ENCODE measurements around the gene JADE2.
"Not testable (repeated sequence)": the region's sequence is repeated elsewhere in the genome, so short reads cannot be mapped to it uniquely, and the experiment has no call there.

The JADE2 gene

DNA sequence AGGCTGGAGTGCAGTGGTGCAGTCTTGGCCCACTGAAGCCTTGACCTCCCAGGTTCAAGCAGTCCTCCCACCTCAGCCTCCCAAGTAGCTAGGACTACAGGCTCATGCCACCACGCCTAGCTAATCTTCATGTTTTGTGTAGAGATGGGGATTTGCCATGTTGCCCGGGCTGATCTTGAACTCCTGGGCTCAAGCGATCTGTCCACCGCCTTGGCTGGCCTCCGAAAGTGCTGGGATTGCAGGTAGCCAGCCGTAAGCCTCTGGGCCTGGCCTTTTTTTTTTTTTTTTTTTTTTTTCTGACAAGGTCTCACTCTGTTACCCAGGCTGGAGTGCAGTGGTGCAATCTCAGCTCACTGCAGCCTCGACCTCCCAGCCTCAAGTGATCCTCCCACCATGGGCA lies 27.2 kb downstream of the JADE2 start:
- not testable (repeated sequence) for DNase-seq

DNA sequence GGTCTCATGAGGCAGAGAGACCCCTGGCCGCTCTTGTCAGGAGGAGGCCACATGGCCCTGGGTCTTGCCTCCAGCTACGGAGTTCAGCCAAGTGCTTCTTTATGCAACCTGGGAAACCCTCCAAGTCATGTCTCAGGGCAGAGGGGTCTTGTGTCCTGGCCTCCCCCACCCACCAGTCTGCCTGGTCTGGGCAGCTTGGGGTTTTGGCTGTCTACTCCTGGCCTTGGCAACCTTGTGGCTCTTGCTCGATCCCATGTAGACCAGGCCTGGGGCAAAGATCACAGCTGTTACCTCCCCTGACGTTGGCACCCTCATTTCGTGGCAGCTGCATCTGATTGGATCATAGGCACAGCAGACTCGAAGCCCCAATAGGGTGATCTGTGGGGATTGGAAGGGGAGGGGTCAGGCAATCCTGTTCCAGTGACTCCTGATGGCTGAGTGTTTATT lies 28.4 kb downstream of the JADE2 start:
- DNase-seq, result no peak

DNA sequence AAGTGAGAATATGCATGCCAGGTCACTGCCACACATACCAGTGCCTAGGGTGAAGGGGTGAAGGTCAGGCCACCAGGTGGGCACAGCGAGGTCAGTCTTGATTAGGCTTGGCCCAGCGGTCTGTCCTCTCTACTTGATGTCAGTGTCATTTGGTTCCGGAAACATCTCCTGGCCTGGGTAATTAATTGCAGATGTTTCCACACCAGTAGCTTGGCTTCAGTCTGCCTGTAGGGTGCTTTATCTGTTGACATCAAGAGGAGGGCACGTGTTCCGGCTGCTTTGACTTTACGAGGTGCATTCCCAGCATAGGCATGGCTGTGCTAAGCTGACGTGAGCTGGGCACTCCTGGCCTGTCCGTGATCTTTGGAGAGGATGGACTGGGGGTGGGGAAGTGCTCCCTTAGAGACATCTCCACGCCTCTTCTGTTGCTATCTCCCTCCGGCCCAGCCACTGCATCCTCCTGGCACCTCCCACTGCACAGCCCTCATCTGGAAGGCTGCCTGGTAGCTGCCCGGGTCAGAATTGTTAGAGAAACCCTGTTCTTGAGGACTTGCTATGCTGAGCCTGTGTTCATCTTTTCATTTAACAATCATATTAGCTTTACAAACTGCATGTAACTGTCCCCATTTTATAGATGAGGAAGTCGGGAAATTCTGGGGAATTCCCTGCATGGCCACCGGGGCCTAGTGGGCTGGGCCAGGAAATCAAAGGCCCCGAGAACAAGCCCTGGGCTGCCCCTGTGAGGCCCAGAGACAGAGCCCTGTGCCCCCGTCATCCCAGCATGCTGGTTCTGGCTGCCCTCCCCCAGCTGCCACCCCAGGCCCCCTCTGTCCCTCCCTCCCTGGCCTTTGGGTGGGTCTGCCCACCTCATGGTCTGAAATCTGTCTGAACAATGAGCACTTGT lies 29.1 kb downstream of the JADE2 start:
- no peak for DNase-seq

DNA sequence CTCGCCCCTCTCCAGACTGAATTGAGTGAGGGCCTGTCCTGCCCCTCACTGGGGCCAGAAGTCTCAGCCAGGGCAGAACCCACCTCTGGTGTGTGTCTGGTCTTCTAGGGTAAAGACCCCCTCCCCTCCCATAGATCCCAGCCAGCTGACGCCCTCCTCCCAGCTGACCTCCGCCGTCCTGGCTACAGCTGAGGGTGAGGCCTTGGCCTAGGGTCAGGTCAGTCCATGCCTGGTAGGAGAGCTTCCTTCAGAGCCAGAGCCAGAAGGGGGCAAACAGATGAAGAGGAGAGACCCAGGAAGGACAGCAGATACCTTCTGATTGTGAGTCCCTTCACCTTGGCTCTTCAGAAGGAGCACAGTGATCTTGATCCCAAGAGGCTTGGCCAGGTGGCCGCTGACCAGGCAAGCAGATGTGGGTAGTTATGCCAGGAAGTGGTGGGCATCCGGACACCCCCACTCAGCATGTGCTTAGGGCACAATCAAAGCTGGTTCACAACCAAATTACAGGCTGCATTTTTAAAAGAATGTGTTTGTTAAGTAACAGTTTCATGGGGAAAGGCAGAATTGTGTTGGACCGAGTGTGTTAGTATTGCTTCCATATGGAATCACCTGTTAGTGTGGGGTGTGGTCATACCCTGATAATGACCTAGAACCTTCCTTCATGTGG lies 29.9 kb downstream of the JADE2 start:
- DNase-seq, result no peak

- no peak for DNase-seq
Observed at GRCh38 chr5:134555890-134556311, 30.4 kb downstream of the JADE2 start.

DNA sequence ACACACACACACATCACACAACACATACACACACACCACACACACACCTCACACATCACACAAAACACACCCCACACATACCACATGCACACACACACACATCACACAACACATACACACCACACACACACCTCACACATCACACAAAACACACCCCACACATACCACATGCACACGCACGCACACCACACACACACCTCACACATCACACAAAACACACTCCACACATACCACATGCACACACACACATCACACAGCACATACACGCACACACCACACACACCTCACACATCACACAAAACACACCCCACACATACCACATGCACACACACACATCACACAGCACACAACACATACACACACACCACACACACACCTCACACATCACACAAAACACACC lies 31.1 kb downstream of the JADE2 start:
- DNase-seq, result not testable (repeated sequence)

DNA sequence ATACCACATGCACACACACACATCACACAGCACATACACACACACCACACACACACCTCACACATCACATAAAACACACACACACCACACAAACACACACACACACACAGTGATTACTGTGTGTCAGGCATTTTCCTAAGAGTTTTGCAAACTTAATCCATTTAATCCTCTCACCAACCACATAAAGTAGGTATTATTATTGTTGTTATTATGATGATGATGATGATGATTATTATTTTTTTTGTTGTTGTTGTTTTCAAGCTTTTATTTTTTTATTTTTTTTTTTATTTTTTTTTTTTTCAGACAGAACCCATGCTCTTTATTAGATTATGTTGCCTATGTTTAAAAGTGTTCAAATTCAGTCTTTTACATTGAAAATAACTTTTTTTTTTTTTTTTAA lies 31.5 kb downstream of the JADE2 start:
- no peak for DNase-seq

GRCh38 chr5:134559672-134560071 lies 34.2 kb downstream of the JADE2 start:
- DNase-seq, result no peak

- DNase-seq, result no peak
Observed at GRCh38 chr5:134560698-134561097, 35.2 kb downstream of the JADE2 start.

DNA sequence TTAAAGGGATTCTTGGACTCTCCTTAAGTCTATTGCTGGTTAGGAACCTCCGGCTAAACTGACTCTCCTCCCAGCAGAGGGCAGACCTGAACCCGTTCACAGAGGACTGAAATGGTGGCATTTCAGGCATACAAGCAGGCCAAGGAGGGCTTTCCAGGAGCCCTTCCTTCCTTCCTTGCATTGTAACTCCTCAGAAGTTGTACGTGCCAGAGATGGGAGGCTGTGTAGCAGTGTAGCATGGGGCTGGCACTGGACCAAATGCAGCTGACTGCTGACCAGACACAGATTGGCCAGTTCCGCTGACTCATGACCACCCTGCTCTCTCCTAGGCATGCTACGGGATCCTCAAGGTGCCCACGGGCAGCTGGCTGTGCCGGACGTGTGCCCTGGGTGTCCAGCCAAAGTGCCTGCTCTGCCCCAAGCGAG lies 36.4 kb downstream of the JADE2 start:
- no peak for DNase-seq

- no peak for DNase-seq
Observed at GRCh38 chr5:134563221-134563620, 37.8 kb downstream of the JADE2 start.

GRCh38 chr5:134563962-134564361 lies 38.5 kb downstream of the JADE2 start:
- DNase-seq, result no peak

GRCh38 chr5:134564396-134564795 lies 38.9 kb downstream of the JADE2 start:
- no peak for DNase-seq

DNA sequence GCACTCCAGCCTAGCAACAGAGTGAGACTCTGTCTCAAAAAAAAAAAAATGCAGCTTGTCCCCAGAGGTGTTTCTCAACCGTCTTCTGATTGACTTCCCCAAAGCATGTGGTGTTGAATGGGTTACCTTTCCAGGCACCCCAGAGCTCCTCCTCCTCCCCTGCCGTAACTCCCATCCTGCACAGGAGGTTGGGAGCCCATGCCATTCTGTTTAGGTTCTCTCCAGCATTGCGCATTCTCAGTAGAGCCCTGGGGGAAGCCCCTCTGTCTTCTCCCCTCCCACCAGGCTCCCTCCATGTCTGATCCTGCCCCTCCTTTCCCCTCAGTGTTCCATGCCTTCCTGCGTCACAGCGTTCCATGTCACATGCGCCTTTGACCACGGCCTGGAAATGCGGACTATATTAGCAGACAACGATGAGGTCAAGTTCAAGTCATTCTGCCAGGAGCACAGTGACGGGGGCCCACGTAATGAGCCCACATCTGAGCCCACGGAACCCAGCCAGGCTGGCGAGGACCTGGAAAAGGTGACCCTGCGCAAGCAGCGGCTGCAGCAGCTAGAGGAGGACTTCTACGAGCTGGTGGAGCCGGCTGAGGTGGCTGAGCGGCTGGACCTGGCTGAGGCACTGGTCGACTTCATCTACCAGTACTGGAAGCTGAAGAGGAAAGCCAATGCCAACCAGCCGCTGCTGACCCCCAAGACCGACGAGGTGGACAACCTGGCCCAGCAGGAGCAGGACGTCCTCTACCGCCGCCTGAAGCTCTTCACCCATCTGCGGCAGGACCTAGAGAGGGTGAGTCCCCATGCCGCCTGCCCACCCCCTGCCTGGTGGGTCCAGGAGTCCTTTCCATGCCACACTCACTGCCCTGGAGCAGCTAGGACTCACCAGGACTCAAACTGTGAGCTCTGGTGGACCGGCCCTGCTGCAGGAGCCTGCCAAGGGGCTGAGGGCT lies 40.6 kb downstream of the JADE2 start:
- DNase-seq, result no peak

GRCh38 chr5:134566741-134567221 lies 41.3 kb downstream of the JADE2 start:
- no peak for DNase-seq

DNA sequence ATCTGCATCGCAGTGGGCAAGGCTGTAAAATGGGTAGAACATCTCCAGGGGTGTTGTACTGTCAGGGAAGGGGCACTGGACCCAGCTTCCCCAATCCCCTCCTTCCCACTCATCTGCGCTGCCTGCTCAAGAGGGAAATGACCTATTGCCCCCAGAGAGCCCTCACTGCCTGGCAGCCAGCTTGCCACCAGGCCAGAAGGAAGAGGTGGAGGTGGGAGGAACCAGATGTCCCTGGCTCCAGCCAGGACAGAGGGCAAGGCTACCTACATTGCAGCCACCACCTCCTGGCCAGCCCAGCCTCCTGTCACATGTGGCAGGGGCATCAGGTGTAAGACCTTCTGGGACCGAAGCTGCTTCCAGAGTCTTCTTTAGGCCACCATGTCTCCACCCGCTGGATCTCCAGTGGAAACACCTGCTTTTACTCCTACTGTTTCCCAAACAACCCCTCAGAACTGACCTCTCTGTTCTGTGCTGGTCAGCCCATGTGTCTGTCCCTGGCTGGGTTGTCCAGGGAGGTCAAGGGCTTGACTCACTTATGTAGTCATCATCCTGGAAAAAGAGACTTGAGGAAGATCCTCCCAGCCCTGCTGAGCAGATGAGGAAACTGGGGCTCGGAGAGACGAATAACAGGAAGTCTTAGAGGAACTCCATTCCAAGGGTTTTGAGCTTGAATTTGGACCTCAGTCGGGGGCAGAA lies 42.3 kb downstream of the JADE2 start:
- no peak for DNase-seq

GRCh38 chr5:134568337-134568700 lies 42.8 kb downstream of the JADE2 start:
- no peak for DNase-seq

- no peak for DNase-seq
Observed at GRCh38 chr5:134568761-134569695, 43.6 kb downstream of the JADE2 start.

DNA sequence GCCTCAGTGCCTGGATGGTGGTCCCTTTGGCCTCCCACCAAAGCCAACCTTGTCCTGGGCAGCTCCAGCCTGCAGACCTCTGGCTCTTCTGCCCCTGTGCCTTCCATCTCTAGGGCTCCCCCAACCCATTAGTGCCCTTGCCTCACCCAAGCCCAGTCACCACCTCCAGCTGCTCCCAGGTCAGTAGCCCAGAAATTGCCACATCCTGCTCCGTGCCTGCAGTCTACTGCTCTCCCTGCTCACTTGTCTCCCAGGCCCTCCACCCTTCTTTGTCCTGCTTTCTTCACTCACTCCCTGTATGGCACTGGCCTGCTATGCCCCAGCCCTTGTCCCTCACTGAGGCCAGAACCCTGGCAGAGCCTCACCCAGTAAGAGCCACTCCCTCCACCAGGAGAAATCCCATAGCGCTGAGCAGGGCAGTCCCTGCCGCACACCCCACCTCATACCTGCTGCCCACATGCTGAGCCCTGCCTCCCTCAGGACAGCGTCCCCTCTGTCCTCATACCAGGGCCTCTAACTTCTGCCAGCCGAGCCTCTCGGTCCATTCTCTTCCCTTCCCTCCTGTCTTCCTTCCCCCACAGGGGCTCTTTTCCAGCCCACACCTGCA lies 44.4 kb downstream of the JADE2 start:
- DNase-seq, result no peak

GRCh38 chr5:134570365-134570758 lies 44.9 kb downstream of the JADE2 start:
- DNase-seq, result no peak

GRCh38 chr5:134570886-134571285 lies 45.4 kb downstream of the JADE2 start:
- no peak for DNase-seq

Measured in DMS153 (cell line).